ENCODE results near the gene QPCT.

- TF ChIP-seq, protein P1, sequence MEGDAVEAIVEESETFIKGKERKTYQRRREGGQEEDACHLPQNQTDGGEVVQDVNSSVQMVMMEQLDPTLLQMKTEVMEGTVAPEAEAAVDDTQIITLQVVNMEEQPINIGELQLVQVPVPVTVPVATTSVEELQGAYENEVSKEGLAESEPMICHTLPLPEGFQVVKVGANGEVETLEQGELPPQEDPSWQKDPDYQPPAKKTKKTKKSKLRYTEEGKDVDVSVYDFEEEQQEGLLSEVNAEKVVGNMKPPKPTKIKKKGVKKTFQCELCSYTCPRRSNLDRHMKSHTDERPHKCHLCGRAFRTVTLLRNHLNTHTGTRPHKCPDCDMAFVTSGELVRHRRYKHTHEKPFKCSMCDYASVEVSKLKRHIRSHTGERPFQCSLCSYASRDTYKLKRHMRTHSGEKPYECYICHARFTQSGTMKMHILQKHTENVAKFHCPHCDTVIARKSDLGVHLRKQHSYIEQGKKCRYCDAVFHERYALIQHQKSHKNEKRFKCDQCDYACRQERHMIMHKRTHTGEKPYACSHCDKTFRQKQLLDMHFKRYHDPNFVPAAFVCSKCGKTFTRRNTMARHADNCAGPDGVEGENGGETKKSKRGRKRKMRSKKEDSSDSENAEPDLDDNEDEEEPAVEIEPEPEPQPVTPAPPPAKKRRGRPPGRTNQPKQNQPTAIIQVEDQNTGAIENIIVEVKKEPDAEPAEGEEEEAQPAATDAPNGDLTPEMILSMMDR (conservative IDR thresholded peaks at IDR 0.05; ENCODE audit: low read depth, low read length): no peak
- TF ChIP-seq EZH2 (IDR thresholded peaks at IDR 0.05; ENCODE audit: borderline replicate concordance, low read depth, low read length, poor library complexity, severe bottlenecking): no peak
These were observed 23.6 kb downstream of the QPCT start for GRCh38 chr2:37367984-37368383.

All from A673 (cell line).